NCI-H510A treated with DMSO at 0.1 percent for 48 hours (cell line): ENCODE measurements around the gene SELENOS.

ENCODE experiments used
- DNase-seq: peaks from one replicate; lab custom pipeline; 2025; lab: John Stamatoyannopoulos, UW

The SELENOS gene

GRCh38 chr15:101276501-101277037, 716 bp downstream of the SELENOS start:
- no peak for DNase-seq

GRCh38 chr15:101275018-101275417, 2.3 kb downstream of the SELENOS start:
- DNase-seq: no peak

GRCh38 chr15:101273534-101273933, 3.8 kb downstream of the SELENOS start:
- no peak for DNase-seq

GRCh38 chr15:101272584-101272983, 4.7 kb downstream of the SELENOS start:
- DNase-seq: no peak

GRCh38 chr15:101269479-101270223, 7.6 kb downstream of the SELENOS start:
- DNase-seq: no peak

- DNase-seq: no peak
Measured at GRCh38 chr15:101267320-101268104, 9.8 kb downstream of the SELENOS start.

GRCh38 chr15:101266787-101267186, 10.5 kb downstream of the SELENOS start:
- DNase-seq: no peak

DNA sequence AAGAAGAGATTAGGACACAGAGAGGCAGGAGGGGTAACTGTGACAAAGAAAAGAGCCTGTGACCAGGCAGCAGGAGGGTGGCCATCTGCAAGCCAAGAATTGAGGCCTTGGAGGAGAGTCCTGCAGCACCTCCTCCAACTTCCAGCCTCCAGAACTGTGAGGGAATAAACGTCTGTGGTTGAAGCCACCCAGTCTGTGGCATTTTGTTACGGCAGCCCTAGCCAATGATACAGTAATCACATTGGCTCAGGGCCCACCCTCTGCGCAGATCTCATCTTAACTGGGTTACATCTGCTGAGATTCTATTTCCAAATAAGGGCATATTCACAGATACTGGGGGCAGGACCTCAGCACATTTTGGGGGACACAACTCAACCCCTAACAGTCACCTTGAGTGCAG, 11.3 kb downstream of the SELENOS start:
- no peak for DNase-seq

DNA sequence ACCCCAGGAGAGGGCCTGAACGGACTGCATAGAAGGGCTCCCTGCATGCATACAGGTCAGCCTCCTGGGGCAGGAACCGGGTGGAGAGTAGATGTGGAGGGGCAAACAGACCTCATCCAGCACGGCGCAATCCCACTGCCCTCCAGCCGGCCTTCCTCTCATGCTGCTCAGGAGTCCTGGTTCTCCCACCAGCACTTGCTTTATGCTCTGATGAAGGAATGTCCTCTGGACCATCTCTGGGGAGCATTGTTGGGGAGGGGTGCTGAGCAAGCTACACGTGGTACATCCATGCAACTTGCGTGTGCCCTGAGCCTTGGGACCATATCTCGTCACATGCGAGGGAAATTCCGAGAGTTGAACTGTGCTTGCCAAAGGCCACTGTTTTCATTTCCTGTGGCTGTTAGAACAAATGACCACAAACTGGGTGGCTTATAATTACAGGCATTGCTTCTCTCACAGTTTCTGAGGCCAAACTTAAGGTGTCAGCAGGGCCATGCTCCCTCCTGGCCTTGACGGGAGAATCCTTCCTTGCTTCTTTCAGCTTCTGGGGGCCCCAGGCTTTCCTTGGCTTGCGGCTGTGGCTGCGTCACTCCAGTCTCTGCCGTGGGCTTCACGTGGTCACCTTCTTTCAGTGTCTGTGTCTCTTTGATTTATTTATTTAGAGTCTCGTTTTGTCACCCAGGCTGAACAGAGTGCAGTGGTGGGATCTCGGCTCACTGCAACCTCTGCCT, 12.2 kb downstream of the SELENOS start:
- no peak for DNase-seq

GRCh38 chr15:101264011-101264410, 13.3 kb downstream of the SELENOS start:
- DNase-seq: no peak

DNA sequence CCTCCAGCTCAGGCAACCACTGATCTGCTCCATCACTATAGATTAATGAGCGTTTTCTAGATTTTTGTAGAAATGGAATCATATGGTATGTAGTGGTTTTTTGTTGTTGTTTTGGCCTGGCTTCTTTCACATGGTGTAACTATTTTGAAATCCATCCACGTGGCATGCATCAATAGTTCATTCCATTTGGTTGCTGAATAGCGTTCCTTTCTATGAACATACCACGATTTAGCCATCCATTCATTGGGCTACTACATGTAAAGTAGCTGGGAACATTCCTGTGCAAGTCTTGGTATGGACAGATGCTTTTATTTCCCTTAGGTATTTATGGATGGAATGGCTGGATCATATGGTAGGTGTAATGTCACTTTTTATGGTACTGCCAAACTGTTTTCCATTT, 14.7 kb downstream of the SELENOS start:
- no peak for DNase-seq

GRCh38 chr15:101258238-101259144, 18.8 kb downstream of the SELENOS start:
- DNase-seq: peak; percentile 41

- DNase-seq: no peak
Measured at GRCh38 chr15:101256757-101257156, 20.5 kb downstream of the SELENOS start.

- DNase-seq: no peak
Measured at GRCh38 chr15:101255615-101256241, 21.6 kb downstream of the SELENOS start.

DNA sequence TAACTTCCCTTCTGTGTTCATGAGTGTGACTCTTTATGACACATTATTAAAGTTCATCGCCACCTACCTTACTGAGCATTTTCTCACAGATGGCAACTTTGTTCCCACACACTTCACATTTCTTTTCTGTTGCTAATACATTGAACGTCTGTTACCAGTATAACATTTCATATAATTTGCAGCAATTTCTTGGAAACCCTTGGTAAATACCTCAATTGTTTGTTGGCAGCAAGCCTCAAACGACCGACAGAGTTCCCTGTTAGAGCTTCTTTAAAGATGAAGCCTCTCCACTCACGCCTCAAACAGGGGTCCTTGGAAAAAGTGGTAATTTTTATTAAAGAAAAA, 22.3 kb downstream of the SELENOS start:
- no peak for DNase-seq

DNA sequence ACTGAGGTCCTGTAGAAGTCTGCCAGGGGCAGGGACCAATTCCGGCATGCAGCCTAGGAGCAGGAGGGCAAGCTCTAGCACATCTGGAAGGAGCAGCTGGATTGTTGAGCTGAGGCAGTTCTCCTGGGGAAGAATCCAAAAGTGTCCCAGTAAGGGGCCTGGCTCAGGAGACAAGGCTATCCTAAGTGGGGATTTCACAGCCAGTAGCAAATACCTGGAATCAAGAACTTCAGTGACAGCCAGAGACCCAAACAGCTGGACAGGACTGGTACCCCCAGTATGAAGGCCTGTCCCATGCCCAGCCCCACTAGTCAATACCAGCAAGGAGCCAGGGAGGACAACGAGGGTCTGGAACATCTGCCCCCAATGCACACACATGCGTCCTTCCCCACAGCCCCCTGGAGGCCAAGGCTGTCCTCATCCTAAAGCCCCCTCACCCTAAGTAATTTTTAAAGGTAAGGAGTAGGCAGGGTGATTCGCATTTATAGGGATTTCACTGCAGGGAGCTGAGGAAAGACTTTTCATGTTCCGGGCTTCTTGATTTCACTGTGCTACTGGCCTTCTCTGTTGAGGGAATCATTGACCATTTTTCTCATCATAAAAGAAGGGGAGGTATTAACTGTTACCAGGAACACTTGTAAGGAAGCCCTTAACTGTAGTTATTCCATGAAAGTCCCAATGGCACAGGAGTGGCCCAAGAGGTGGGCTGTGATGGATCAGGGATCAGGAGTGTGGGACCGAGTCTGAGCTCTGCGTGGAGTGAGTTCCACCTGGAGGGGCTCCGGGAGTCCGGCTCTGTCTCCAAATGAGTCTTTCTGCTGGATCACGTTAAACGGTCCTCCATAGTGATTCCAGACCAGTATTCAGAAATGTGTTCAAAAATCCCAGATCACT, 22.9 kb downstream of the SELENOS start:
- DNase-seq: no peak

DNA sequence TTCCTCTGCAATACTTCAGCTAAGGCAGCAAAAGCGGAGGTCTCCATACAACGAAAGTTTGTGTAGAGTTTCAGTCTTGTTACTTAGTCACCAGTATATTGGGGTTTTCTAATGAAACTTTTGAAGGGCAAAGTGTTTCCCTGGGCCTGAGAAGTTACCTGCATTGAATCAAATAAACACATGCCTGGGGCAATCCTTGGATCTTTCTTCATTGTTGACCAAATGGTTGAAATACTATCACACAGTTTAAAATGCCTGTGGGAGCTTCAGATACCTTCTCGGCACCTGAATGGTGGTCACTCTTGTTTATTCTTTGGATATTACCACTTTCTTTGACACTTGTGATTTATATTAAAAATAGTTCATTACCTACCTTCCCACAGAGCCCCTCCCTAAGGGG, 24.4 kb downstream of the SELENOS start:
- DNase-seq: no peak

DNA sequence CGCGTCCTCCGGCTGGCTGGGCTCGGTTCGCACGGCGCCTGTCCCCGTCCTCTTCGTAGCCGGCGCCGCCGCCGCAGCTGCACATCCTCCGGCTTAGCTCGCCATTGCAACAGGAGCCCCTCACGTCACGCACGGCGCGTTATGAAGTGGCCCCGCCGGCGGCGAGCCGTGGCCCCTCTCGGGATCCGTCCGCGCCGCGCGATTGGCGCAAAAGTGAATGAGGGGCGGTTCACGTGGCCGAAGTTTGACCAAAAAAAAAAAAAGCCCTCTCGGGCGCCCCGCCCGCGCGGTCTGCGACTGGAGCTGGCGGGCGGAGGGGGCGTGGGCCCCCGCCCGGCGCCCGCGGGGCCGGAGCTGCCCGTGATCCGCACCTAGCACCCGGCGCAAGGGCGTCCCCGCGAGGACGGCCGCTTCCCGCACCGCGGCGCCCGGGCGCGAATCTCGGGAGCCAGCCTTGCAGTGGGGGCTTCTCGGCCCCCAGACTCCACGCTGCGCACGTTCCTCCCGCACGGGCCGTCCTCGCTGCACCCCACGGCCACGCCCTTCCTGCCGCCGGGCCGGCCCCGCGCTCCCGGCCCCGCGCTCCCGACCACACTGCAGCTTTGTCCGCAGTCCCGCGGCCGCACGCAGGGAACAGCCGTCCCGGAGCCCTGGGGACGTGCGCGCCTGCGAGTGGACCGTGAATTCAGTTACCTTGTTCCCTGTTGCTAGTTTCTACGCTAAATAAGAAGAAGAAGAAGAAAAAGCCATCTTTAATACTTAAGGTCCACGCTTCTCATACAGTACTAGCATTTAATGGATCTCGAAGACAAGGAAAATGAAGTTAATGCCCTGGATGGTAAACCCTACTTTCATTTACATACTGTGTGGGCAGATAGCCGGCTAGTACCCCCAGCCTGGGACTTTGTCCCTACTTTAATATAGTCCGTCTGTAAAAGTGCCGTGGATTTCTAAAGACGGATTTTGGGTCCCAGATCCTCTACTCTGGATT, 25.2 kb downstream of the SELENOS start, which contains the start of gene CHSY1:
Gene CHSY1 (minus strand): TSS at position 219 of the 991 bp plus-strand sequence. CDS start 592 bp downstream, outside the sequence.
- peak; percentile 8 for DNase-seq
